Measurements from ENCODE around the gene FAM107B. TPM values are rescaled to one million over a fixed set of nuclear protein-coding genes. Genes with fewer than 3 reads are reported as not detected.

The FAM107B gene
- total and polyA plus RNA-seq, 2 experiments from 2014 or later: 11.0 to 17.6 TPM

DNA sequence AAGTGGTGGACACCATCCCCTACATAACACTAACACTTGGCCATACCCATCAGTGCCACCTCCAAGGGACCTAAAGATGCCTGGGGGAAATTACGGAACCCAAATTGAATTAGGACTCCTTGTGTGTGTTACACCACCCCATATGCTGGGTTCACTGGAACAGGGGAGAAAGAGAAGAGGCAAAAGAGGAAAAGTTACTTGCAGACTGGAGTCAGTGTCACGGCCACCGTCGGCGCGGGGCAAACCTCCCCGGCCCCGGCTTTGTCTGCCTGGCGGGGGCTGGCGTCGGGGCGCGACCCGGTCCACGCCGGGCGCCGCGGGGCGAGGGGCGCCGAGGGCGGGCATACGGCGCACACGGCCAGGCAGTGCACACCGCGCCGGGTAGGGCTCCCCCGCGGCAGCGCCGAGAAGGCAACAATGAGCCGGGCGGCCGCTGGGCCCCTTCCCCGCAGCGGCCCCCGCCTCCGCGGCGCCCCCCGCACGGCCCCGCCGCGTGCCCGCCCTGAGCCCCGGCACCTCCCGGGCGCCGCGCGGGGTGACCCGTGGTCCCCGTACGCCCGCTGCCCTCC is 171.1 kb downstream of the FAM107B start (continued):
- TF ChIP-seq, protein P1, sequence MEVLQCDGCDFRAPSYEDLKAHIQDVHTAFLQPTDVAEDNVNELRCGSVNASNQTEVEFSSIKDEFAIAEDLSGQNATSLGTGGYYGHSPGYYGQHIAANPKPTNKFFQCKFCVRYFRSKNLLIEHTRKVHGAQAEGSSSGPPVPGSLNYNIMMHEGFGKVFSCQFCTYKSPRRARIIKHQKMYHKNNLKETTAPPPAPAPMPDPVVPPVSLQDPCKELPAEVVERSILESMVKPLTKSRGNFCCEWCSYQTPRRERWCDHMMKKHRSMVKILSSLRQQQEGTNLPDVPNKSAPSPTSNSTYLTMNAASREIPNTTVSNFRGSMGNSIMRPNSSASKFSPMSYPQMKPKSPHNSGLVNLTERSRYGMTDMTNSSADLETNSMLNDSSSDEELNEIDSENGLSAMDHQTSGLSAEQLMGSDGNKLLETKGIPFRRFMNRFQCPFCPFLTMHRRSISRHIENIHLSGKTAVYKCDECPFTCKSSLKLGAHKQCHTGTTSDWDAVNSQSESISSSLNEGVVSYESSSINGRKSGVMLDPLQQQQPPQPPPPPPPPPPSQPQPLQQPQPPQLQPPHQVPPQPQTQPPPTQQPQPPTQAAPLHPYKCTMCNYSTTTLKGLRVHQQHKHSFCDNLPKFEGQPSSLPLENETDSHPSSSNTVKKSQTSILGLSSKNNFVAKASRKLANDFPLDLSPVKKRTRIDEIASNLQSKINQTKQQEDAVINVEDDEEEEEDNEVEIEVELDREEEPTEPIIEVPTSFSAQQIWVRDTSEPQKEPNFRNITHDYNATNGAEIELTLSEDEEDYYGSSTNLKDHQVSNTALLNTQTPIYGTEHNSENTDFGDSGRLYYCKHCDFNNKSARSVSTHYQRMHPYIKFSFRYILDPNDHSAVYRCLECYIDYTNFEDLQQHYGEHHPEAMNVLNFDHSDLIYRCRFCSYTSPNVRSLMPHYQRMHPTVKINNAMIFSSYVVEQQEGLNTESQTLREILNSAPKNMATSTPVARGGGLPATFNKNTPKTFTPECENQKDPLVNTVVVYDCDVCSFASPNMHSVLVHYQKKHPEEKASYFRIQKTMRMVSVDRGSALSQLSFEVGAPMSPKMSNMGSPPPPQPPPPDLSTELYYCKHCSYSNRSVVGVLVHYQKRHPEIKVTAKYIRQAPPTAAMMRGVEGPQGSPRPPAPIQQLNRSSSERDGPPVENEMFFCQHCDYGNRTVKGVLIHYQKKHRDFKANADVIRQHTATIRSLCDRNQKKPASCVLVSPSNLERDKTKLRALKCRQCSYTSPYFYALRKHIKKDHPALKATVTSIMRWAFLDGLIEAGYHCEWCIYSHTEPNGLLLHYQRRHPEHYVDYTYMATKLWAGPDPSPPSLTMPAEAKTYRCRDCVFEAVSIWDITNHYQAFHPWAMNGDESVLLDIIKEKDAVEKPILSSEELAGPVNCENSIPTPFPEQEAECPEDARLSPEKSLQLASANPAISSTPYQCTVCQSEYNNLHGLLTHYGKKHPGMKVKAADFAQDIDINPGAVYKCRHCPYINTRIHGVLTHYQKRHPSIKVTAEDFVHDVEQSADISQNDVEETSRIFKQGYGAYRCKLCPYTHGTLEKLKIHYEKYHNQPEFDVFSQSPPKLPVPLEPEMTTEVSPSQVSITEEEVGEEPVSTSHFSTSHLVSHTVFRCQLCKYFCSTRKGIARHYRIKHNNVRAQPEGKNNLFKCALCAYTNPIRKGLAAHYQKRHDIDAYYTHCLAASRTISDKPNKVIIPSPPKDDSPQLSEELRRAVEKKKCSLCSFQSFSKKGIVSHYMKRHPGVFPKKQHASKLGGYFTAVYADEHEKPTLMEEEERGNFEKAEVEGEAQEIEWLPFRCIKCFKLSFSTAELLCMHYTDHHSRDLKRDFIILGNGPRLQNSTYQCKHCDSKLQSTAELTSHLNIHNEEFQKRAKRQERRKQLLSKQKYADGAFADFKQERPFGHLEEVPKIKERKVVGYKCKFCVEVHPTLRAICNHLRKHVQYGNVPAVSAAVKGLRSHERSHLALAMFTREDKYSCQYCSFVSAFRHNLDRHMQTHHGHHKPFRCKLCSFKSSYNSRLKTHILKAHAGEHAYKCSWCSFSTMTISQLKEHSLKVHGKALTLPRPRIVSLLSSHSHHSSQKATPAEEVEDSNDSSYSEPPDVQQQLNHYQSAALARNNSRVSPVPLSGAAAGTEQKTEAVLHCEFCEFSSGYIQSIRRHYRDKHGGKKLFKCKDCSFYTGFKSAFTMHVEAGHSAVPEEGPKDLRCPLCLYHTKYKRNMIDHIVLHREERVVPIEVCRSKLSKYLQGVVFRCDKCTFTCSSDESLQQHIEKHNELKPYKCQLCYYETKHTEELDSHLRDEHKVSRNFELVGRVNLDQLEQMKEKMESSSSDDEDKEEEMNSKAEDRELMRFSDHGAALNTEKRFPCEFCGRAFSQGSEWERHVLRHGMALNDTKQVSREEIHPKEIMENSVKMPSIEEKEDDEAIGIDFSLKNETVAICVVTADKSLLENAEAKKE (CRISPR knock-in tag; IDR thresholded peaks at IDR 0.05): no peak

DNA sequence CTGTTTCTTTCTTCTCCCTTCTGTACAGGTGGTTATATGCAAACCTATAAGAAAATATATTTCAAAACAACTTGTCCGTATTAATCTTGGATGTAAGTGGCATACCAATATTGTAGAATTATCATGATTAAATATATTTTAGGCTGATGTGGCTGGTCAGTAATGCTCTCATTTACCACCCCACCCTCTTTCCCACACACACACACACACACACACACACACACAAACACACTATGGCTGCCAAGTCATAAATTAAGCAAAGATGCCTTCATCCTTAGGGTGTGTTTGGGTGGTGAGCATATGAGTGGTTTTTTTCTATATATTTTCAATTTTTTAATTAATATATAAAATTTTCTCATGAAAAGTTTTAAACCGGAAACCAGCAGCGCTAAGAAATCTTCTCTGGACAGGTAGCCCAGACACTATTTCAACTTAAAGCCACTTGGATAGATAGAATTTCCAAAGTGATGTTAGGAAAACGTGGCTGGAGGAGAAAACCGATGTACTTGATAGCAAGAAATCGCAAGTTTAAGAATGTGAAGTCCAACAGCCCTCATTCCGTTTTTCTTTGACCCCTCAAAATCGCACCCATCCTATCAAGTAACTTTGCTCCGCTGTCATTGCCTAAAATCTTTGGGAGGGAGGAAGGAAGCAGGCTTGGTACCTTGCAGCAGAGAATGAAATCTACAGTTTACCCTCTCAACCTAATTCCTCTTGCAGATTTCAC is 171.7 kb downstream of the FAM107B start:
- Mint-ChIP-seq H3K4me3 (peak overlapping the region; percentile 94), H3K27ac (no peak overlapping the region; the same call in 1 of the 2 replicates), H3K9me3 (peaks cover 3% of the 10 kb centered on the region; the same call in 1 of the 3 replicates), H3K27me3 (ENCODE audit: insufficient read depth, low read depth, poor library complexity) (peaks cover 16% of the 10 kb centered on the region), H3K4me1 (peaks cover 26% of the 10 kb centered on the region), H3K36me3 (ENCODE audit: low read depth) (peaks cover 21% of the 10 kb centered on the region; the same call in 2 of the 3 replicates)
- peaks cover 3% of the 10 kb centered on the region for H3F3A ChIP-seq (replicated peaks; ENCODE audit: low read depth)
- peaks cover 23% of the 10 kb centered on the region for H3K4me1 ChIP-seq (ENCODE audit: insufficient read depth)
- peak overlapping the region; percentile 94 for H2AFZ ChIP-seq
- H3K79me2 ChIP-seq (replicated peaks; ENCODE audit: insufficient read depth): peaks cover 42% of the 10 kb centered on the region
- H3K27me3 ChIP-seq (ENCODE audit: insufficient read depth): peaks cover 33% of the 10 kb centered on the region
- H3K9me2 ChIP-seq (ENCODE audit: insufficient read depth): no peaks in the 10 kb centered on the region
- ATAC-seq (no peak), DNase-seq (ENCODE audit: low spot score) (peak; percentile 27)
- H3K4me3 ChIP-seq: peak overlapping the region; percentile 76
- H3K27ac ChIP-seq (ENCODE audit: low read depth): no peak overlapping the region
- TF ChIP-seq POLR2AphosphoS5 (IDR thresholded peaks at IDR 0.05; ENCODE audit: low read depth) (no peak), ZNF331 (CRISPR knock-in tag; IDR thresholded peaks at IDR 0.05; ENCODE audit: low read depth) (no peak), CREB1 (CRISPR knock-in tag; IDR thresholded peaks at IDR 0.05; ENCODE audit: low read depth) (no peak), STAT1 (IDR thresholded peaks at IDR 0.05; ENCODE audit: unreplicated experiment) (no peak), EZH2 (IDR thresholded peaks at IDR 0.05; ENCODE audit: low read depth, unreplicated experiment) (no peak)
- TF ChIP-seq, protein P2, sequence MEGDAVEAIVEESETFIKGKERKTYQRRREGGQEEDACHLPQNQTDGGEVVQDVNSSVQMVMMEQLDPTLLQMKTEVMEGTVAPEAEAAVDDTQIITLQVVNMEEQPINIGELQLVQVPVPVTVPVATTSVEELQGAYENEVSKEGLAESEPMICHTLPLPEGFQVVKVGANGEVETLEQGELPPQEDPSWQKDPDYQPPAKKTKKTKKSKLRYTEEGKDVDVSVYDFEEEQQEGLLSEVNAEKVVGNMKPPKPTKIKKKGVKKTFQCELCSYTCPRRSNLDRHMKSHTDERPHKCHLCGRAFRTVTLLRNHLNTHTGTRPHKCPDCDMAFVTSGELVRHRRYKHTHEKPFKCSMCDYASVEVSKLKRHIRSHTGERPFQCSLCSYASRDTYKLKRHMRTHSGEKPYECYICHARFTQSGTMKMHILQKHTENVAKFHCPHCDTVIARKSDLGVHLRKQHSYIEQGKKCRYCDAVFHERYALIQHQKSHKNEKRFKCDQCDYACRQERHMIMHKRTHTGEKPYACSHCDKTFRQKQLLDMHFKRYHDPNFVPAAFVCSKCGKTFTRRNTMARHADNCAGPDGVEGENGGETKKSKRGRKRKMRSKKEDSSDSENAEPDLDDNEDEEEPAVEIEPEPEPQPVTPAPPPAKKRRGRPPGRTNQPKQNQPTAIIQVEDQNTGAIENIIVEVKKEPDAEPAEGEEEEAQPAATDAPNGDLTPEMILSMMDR (conservative IDR thresholded peaks at IDR 0.05; ENCODE audit: low read depth in 2 of 2): no peak
- no peaks in the 10 kb centered on the region for H3K36me3 ChIP-seq (ENCODE audit: insufficient read depth)
- H3K4me2 ChIP-seq: peak overlapping the region; percentile 89
- H4K20me1 ChIP-seq (replicated peaks; ENCODE audit: insufficient read depth): peaks cover 5% of the 10 kb centered on the region

All from GM23338 (cell line).